Peyer's patch (tissue), 4 donors: Measurements from ENCODE around the gene RBMS1.

Experiments used
- CTCF ChIP-seq, 6 experiments: fragments of 450-650 bp in 4 of 6; fragments of 200-600 bp in 2 of 6; sonication (generic) in 1 of 6; IDR thresholded peaks; one replicate each; pipeline ENCODE4 v1.5.1; 2017 to 2019; ENCODE audit warnings: antibody characterized with exemption in 6 of 6, mild to moderate bottlenecking in 3 of 6, moderate library complexity in 1 of 6
- POLR2A ChIP-seq, 2 donors: fragments of 450-650 bp; IDR thresholded peaks; one replicate each; pipeline ENCODE4 v1.5.1; 2017; ENCODE audit warnings: antibody characterized with exemption in 2 of 2, mild to moderate bottlenecking in 2 of 2, moderate library complexity in 2 of 2

GRCh38 chr2:160232905-160233475, 260.6 kb downstream of the RBMS1 start:
- TF ChIP-seq CTCF (IDR thresholded peaks at IDR 0.05) (no peak), POLR2A (IDR thresholded peaks at IDR 0.05) (no peak)
